Posterior cingulate gyrus (tissue), 11 donors: ENCODE results near the gene MRPL43.
A peak's percentile ranks its signal among the peaks of the same experiment; 100 is the strongest.

Experiments used
- DNase-seq, 10 donors: peaks; one replicate each; pipeline versions ENCODE4 v3.0.0 to v3.0.0-alpha.2; 2020 to 2021; ENCODE audit warnings: mixed read lengths in 3 of 10
- intact Hi-C: fragments of 100-400 bp; cut with DNase I; formaldehyde crosslinking; loops from one replicate; pipeline ENCODE4 v1.15.1; 2023

MRPL43 gene

GRCh38 chr10:100970914-100971811 lies 16.1 kb downstream of the MRPL43 start:
- DNase-seq, result no peak
- intact Hi-C loops, result no loop called here

- intact Hi-C loops, result no loop called here
- DNase-seq, result no peak
These were observed 17.0 kb downstream of the MRPL43 start for GRCh38 chr10:100970076-100970913.

GRCh38 chr10:100969187-100970075 lies 17.9 kb downstream of the MRPL43 start, which contains the start of gene SEMA4G:
TSS of gene SEMA4G (plus strand) at chr10:100969504. CDS start at chr10:100972913, 3,409 bp downstream.
- peak in 3 of 10 donors; percentile 29 to 90 (median 35) for DNase-seq
- intact Hi-C loops, result no loop called here

GRCh38 chr10:100968863-100969186 lies 18.5 kb downstream of the MRPL43 start:
- no peak for DNase-seq
- intact Hi-C loops, result no loop called here

- no peak for DNase-seq
- intact Hi-C loops, result no loop called here
These were observed 19.1 kb downstream of the MRPL43 start for GRCh38 chr10:100968062-100968736.

- intact Hi-C loops, result no loop called here
- peak in 1 of 10 donors; percentile 12 for DNase-seq
These were observed 20.0 kb downstream of the MRPL43 start for GRCh38 chr10:100967332-100967731.

- no peak for DNase-seq
- intact Hi-C loops, result no loop called here
These were observed 20.4 kb downstream of the MRPL43 start for GRCh38 chr10:100966887-100967286.

- no peak for DNase-seq
These were observed 21.5 kb downstream of the MRPL43 start for GRCh38 chr10:100965820-100966219.

GRCh38 chr10:100963826-100964225 lies 23.5 kb downstream of the MRPL43 start:
- DNase-seq, result no peak
- intact Hi-C loops, result no loop called here

More at GRCh38 chr10:100965820-100966219, 21.5 kb downstream of the MRPL43 start:
- intact Hi-C loops, result no loop called here

GRCh38 chr10:100962351-100963080 lies 24.8 kb downstream of the MRPL43 start:
- intact Hi-C loops, result no loop called here
- no peak for DNase-seq

GRCh38 chr10:100960251-100960650 lies 27.0 kb downstream of the MRPL43 start:
- intact Hi-C loops, result no loop called here
- DNase-seq, result no peak

- intact Hi-C loops, result no loop called here
- DNase-seq, result no peak
These were observed 38.4 kb downstream of the MRPL43 start for GRCh38 chr10:100948916-100949315.

- no peak for DNase-seq
- intact Hi-C loops, result no loop called here
These were observed 41.5 kb downstream of the MRPL43 start for GRCh38 chr10:100945754-100946153.

- intact Hi-C loops, result no loop called here
These were observed 43.8 kb downstream of the MRPL43 start for GRCh38 chr10:100943508-100943907.

GRCh38 chr10:100942229-100942628 lies 45.1 kb downstream of the MRPL43 start:
- intact Hi-C loops, result no loop called here
- no peak for DNase-seq

More at GRCh38 chr10:100943508-100943907, 43.8 kb downstream of the MRPL43 start:
- DNase-seq, result no peak

GRCh38 chr10:100939763-100940344 lies 47.4 kb downstream of the MRPL43 start:
- intact Hi-C loops, result no loop called here
- no peak for DNase-seq
